OCI-LY7 (cell line): ENCODE results near the gene LRRC57.

Experiments used
- EZH2phosphoT487 ChIP-seq: fragments of 200-600 bp; sonication (generic); IDR thresholded peaks from 2 replicates; pipeline ENCODE4 v1.6.1; 2018; ENCODE audit warnings: low read depth, borderline replicate concordance, mild to moderate bottlenecking, mixed run types, antibody characterized with exemption, low read length, moderate library complexity, mixed read lengths
- TF ChIP-seq, protein P1 (sequence below): fragments of 200-600 bp; sonication (generic); conservative IDR thresholded peaks from 2 replicates; pipeline ENCODE4 v1.5.1; 2014; ENCODE audit warnings: mild to moderate bottlenecking, antibody characterized with exemption, low read length, moderate library complexity, mixed read lengths

GRCh38 chr15:42581272-42581730 is 32.7 kb upstream of the LRRC57 start:
- TF ChIP-seq, protein P1, sequence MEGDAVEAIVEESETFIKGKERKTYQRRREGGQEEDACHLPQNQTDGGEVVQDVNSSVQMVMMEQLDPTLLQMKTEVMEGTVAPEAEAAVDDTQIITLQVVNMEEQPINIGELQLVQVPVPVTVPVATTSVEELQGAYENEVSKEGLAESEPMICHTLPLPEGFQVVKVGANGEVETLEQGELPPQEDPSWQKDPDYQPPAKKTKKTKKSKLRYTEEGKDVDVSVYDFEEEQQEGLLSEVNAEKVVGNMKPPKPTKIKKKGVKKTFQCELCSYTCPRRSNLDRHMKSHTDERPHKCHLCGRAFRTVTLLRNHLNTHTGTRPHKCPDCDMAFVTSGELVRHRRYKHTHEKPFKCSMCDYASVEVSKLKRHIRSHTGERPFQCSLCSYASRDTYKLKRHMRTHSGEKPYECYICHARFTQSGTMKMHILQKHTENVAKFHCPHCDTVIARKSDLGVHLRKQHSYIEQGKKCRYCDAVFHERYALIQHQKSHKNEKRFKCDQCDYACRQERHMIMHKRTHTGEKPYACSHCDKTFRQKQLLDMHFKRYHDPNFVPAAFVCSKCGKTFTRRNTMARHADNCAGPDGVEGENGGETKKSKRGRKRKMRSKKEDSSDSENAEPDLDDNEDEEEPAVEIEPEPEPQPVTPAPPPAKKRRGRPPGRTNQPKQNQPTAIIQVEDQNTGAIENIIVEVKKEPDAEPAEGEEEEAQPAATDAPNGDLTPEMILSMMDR = no peak
- no peak for TF ChIP-seq EZH2phosphoT487
